ENCODE results near the gene MGAT3. TPM values are rescaled to one million over a fixed set of nuclear protein-coding genes. Genes with fewer than 3 reads are reported as not detected.
"Not testable (repeated sequence)": the region's sequence is repeated elsewhere in the genome, so short reads cannot be mapped to it uniquely, and the experiment has no call there.

The MGAT3 gene
- total and polyA plus RNA-seq, 9 donors = 1.7 to 9.6 (median 4.7) TPM

DNA sequence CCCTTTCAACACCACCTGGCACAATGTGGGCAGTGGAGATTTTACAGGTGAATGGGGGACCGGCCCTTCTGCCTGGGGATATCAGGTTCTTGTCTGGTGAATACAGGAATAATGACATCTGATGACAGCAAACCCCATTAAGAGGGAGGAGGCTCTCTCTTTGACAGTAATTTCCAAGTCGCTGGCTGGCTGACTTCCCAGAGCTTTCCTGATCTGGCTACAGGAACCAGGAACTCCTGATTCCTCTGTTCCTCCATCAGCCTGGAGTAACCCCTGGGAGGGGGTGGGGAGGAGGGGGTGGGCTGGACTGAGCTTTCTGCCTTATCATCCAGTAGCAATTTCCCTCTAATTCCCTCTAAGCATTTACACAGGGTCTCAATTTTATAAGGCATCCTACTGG is 41.6 kb downstream of the MGAT3 start:
- Histone ChIP-seq H3K27ac (ENCODE audit: low read length) (peak overlapping the region; percentile 13), H3K27me3 (ENCODE audit: control insufficient read depth, insufficient read depth, low read length) (no peaks in the 10 kb centered on the region), H3K4me1 (ENCODE audit: control insufficient read depth, insufficient read depth, low read length) (peaks cover 14% of the 10 kb centered on the region), H3K4me3 (ENCODE audit: low read length) (no peak overlapping the region), H3K9me3 (replicated peaks; ENCODE audit: control insufficient read depth, low read depth, low read length) (no peaks in the 10 kb centered on the region), H3K36me3 (ENCODE audit: control insufficient read depth, insufficient read depth, low read length) (no peaks in the 10 kb centered on the region)
- DNase-seq = no peak
- no CpG with 5 or more reads among the region's 2 CpGs for WGBS (ENCODE audit: insufficient coverage)

DNA sequence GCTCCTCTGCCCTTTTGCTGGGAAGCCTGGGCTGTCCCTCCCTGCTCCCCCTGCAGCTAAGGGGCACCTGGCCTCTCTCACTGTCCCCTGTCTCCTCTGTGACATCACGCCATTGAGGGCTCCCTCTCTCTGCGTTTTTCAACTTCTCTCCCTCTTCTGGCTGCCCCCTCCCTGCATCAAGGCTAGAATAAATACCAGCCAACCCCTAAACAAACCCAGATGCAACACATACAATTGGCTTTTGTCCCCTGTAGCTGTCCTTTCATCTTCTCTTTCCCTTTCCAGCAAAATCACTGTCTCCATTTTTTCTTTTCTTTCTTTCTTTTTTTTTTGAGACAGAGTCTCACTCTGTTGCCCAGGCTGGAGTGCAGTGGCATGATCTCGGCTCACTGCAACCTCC is 42.0 kb downstream of the MGAT3 start:
- Histone ChIP-seq H3K9me3 (replicated peaks; ENCODE audit: control insufficient read depth, low read depth, low read length) (no peaks in the 10 kb centered on the region), H3K4me3 (ENCODE audit: low read length) (no peak overlapping the region), H3K27ac (ENCODE audit: low read length) (no peak overlapping the region), H3K36me3 (ENCODE audit: control insufficient read depth, insufficient read depth, low read length) (peaks cover 2% of the 10 kb centered on the region), H3K27me3 (ENCODE audit: control insufficient read depth, insufficient read depth, low read length) (no peaks in the 10 kb centered on the region), H3K4me1 (ENCODE audit: control insufficient read depth, insufficient read depth, low read length) (peaks cover 17% of the 10 kb centered on the region)
- WGBS (ENCODE audit: insufficient coverage) = 0% methylated on average over 2 of the region's 3 CpGs
- DNase-seq = no peak

DNA sequence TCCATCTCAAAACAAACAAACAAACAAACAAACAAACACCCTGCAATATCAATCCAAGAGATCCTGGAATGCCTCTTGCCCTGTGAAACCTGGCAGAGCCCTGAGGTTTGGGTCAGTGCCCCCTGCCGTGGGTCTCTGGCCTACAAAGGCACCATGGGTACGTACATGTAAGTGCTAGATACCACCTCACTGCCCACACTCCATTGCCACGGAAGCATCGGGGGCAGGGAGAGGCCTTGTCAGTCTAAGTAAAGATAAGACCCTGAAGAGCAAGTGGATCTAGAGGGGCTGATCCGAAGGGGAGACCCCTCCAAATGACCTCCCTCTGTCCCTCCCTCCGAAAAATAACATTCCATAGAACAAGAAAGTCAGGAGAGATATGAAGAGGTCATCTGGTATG is 43.3 kb downstream of the MGAT3 start:
- no CpG with 5 or more reads among the region's 6 CpGs for WGBS (ENCODE audit: insufficient coverage)

DNA sequence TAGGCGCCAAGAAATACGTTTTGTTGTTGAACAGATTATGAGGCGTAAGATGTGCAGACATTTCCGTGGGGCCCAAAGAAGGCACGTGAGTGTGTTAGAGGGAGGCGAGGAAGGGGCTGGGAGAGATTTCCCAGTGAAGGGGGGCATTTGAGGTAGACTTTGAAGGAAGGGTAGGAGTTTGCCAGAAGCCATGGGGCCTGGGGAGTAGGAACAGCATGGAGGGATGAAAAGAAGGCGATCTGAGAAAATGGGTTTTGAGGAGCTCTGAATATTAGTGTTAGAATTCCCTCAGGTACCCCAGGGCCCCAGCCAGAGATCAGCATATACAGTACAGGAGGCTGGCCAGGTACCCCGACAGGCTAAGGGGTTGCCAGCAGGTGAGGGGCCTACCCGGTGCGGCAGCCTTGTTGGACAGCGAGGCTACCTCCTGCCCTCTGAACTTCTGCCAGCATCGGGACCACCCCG is 44.9 kb downstream of the MGAT3 start:
- WGBS (ENCODE audit: insufficient coverage) = 28% methylated on average over 13 of the region's 13 CpGs
- peaks cover 28% of the 10 kb centered on the region for H3K36me3 ChIP-seq (ENCODE audit: control insufficient read depth, insufficient read depth, low read length)
- DNase-seq = no peak

More for the DNA sequence above, 43.3 kb downstream of the MGAT3 start:
- no peak for DNase-seq
- no peak overlapping the region for H3K27ac ChIP-seq (ENCODE audit: low read length)
- peaks cover 13% of the 10 kb centered on the region for H3K36me3 ChIP-seq (ENCODE audit: control insufficient read depth, insufficient read depth, low read length)
- peaks cover 17% of the 10 kb centered on the region for H3K4me1 ChIP-seq (ENCODE audit: control insufficient read depth, insufficient read depth, low read length)
- H3K9me3 ChIP-seq (replicated peaks; ENCODE audit: control insufficient read depth, low read depth, low read length) = no peaks in the 10 kb centered on the region
- H3K27me3 ChIP-seq (ENCODE audit: control insufficient read depth, insufficient read depth, low read length) = no peaks in the 10 kb centered on the region
- H3K4me3 ChIP-seq (ENCODE audit: low read length) = no peak overlapping the region

DNA sequence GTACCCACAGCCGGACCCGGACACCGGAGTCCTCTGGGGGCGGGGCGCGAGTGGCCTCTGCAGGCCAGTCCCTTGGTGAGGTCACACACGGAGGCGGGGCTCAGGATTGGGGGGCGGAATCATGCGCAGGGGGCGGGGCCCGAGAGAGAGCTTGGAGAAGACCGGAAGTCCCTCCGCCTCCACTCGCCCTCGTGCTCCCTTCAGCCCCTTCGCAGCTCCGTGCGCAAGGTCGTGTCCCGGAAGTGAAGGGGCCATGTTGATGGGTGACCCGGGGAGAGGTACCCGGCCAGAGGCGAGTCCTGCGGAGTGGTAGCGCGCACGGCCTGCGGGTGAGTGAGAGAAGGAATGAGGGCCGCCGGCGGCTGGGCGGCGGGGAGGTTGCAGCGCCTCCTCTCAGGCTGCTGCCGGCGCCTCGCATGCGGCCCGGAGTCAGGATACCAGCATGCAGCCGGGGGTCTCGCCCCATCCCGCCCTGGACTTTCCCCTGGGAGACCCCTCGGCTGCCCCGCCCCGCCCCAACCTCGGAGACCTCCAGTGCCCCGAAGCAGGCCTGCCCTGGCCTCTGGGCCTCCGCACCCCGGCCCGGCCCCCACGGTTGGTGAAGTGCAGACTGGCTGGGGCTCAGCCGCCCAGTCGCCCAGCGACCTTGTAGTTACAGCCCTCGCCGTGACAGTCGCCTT is 45.4 kb downstream of the MGAT3 start, which contains the start of gene MIEF1:
Gene MIEF1, plus strand, starts transcription at position 182 of the 680 bp plus-strand sequence. CDS start 9,005 bp downstream, outside the sequence.
- peaks cover 17% of the 10 kb centered on the region for H3K4me1 ChIP-seq (ENCODE audit: control insufficient read depth, insufficient read depth, low read length)
- H3K36me3 ChIP-seq (ENCODE audit: control insufficient read depth, insufficient read depth, low read length) = peaks cover 33% of the 10 kb centered on the region
- DNase-seq = peak; percentile 99
- H3K27me3 ChIP-seq (ENCODE audit: control insufficient read depth, insufficient read depth, low read length) = no peaks in the 10 kb centered on the region
- peak within 1 kb of the TSS; percentile 93 for H3K27ac ChIP-seq (ENCODE audit: low read length)
- no peaks in the 10 kb centered on the region for H3K9me3 ChIP-seq (replicated peaks; ENCODE audit: control insufficient read depth, low read depth, low read length)
- WGBS (ENCODE audit: insufficient coverage) = under 1% methylated on average over 41 of the region's 58 CpGs
- H3K4me3 ChIP-seq (ENCODE audit: low read length) = peak within 1 kb of the TSS; percentile 78

More for the DNA sequence above, 44.9 kb downstream of the MGAT3 start:
- Histone ChIP-seq H3K27me3 (ENCODE audit: control insufficient read depth, insufficient read depth, low read length) (no peaks in the 10 kb centered on the region), H3K4me1 (ENCODE audit: control insufficient read depth, insufficient read depth, low read length) (peaks cover 17% of the 10 kb centered on the region), H3K4me3 (ENCODE audit: low read length) (peak overlapping the region; percentile 78), H3K9me3 (replicated peaks; ENCODE audit: control insufficient read depth, low read depth, low read length) (no peaks in the 10 kb centered on the region), H3K27ac (ENCODE audit: low read length) (peak overlapping the region; percentile 93)

DNA sequence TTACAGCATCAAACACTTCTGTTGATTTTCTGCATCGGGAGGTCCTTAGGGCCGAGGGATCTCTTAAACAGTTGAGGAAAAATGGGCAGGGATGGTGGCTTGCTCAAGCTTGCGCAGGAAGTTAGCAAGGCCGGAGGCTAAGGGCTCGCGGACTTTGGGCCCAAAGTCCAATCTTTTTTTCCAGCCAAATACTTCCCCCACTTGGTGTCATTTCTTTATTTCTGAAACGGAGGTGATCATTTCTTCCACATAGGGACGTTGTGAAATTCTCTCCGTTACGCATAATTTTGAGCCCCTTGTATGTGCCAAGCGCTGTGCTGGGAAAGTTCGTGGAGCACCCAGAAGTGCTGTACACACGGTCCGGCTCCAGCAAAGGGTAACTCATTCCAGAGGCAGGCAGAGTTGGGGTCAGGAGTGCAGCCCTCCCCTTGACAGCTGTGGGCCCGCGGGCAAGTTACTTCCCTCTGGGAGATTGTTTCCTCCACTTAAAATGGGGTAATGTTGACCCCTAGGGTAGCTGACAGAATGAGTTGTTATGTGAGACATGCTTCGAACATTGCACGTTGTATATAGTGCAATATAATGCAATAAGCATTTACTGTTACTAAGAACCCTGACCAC is 46.1 kb downstream of the MGAT3 start:
- DNase-seq = no peak
- Histone ChIP-seq H3K27me3 (ENCODE audit: control insufficient read depth, insufficient read depth, low read length) (no peaks in the 10 kb centered on the region), H3K4me3 (ENCODE audit: low read length) (peak overlapping the region; percentile 78), H3K27ac (ENCODE audit: low read length) (peak overlapping the region; percentile 50), H3K36me3 (ENCODE audit: control insufficient read depth, insufficient read depth, low read length) (peaks cover 35% of the 10 kb centered on the region), H3K9me3 (replicated peaks; ENCODE audit: control insufficient read depth, low read depth, low read length) (no peaks in the 10 kb centered on the region), H3K4me1 (ENCODE audit: control insufficient read depth, insufficient read depth, low read length) (peaks cover 17% of the 10 kb centered on the region)
- 22% methylated on average over 5 of the region's 18 CpGs for WGBS (ENCODE audit: insufficient coverage)

DNA sequence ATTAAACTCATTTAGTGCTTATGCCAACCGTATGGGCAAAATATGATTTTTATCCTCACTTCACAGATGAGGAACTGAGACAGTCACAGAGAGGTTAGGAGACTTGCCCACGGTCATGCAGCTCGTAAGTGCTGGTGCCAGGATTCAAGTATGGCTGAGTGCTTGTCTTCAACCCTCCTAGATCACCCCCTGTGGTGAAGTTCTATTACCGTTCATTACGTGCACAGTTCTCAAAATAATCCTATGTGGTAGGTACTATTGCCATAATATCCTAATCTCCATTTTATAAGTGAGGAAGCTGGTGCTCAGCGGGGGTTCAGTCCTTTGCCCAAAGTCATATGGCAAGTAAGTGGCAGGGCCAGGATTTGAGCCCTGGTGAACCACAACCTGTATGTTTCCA is 46.8 kb downstream of the MGAT3 start:
- H3K4me3 ChIP-seq (ENCODE audit: low read length) = no peak overlapping the region
- H3K27me3 ChIP-seq (ENCODE audit: control insufficient read depth, insufficient read depth, low read length) = no peaks in the 10 kb centered on the region
- WGBS (ENCODE audit: insufficient coverage) = 86% methylated on average over 1 of the region's 6 CpGs
- no peak for DNase-seq
- H3K36me3 ChIP-seq (ENCODE audit: control insufficient read depth, insufficient read depth, low read length) = peaks cover 42% of the 10 kb centered on the region
- no peak overlapping the region for H3K27ac ChIP-seq (ENCODE audit: low read length)
- peaks cover 17% of the 10 kb centered on the region for H3K4me1 ChIP-seq (ENCODE audit: control insufficient read depth, insufficient read depth, low read length)
- H3K9me3 ChIP-seq (replicated peaks; ENCODE audit: control insufficient read depth, low read depth, low read length) = no peaks in the 10 kb centered on the region

DNA sequence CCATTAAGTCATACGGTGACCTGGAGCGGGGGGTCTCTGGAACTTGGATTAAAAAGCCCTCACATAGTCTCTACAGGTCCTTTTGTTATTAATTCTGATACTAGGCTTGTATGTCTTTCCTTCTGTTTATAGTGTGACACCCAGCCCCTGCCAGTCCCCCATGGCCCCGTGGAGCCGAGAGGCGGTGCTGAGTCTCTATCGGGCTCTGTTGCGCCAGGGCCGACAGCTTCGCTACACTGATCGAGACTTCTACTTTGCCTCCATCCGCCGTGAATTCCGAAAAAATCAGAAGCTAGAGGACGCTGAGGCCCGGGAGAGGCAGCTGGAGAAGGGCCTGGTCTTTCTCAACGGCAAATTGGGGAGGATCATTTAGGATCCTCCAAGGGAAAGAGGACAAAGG is 47.3 kb downstream of the MGAT3 start:
- H3K36me3 ChIP-seq (ENCODE audit: control insufficient read depth, insufficient read depth, low read length) = peaks cover 44% of the 10 kb centered on the region
- no peak overlapping the region for H3K27ac ChIP-seq (ENCODE audit: low read length)
- WGBS (ENCODE audit: insufficient coverage) = 93% methylated on average over 11 of the region's 16 CpGs
- no peaks in the 10 kb centered on the region for H3K9me3 ChIP-seq (replicated peaks; ENCODE audit: control insufficient read depth, low read depth, low read length)
- peaks cover 17% of the 10 kb centered on the region for H3K4me1 ChIP-seq (ENCODE audit: control insufficient read depth, insufficient read depth, low read length)
- H3K4me3 ChIP-seq (ENCODE audit: low read length) = no peak overlapping the region
- DNase-seq = no peak
- no peaks in the 10 kb centered on the region for H3K27me3 ChIP-seq (ENCODE audit: control insufficient read depth, insufficient read depth, low read length)

DNA sequence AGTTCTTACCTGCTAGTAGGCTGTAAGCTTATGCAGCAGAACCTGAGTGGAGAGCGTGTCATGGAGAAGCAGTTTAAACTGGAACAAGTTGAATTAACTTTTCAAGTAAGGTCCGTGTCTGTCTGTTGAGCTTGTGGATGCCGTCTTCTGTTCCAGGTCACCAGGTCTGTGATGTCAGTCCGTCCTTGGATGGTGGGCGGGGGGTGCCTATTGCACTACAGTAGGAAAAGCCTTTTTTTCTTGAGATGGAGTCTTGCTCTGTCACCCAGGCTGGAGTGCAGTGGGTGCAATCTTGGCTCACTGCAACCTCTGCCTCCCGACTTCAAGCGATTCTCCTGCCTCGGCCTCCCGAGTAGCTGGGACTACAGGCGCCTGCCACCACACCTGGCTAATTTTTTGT is 50.2 kb downstream of the MGAT3 start:
- H3K4me1 ChIP-seq (ENCODE audit: control insufficient read depth, insufficient read depth, low read length); H3K4me3 ChIP-seq (ENCODE audit: low read length); DNase-seq; H3K9me3 ChIP-seq (replicated peaks; ENCODE audit: control insufficient read depth, low read depth, low read length); H3K27ac ChIP-seq (ENCODE audit: low read length); H3K27me3 ChIP-seq (ENCODE audit: control insufficient read depth, insufficient read depth, low read length): not testable (repeated sequence)
- H3K36me3 ChIP-seq (ENCODE audit: control insufficient read depth, insufficient read depth, low read length) = peaks cover 66% of the 10 kb centered on the region
- WGBS (ENCODE audit: insufficient coverage) = 88% methylated on average over 8 of the region's 10 CpGs

DNA sequence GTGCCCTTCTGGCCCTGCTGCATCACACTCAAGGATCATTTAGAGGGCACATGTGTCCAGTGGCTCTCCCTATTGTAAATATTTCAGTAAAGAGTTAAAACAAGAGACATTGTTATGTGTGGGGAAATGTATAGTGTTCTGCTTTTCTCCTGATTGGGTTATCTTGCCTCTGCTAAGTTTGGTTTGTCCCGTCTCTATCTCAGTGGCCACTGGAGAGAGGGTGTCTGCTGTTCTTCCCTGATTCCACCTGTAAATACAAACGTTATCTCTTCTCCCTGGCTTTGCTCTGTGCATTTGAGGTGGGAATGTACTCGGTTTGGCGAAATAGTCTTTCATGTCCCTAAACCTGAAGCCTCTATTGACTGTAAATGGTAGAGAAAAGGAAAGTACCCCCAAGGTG is 51.6 kb downstream of the MGAT3 start:
- WGBS (ENCODE audit: insufficient coverage) = no CpG with 5 or more reads among the region's 4 CpGs
- H3K27ac ChIP-seq (ENCODE audit: low read length) = no peak overlapping the region
- H3K9me3 ChIP-seq (replicated peaks; ENCODE audit: control insufficient read depth, low read depth, low read length) = no peaks in the 10 kb centered on the region
- peaks cover 3% of the 10 kb centered on the region for H3K4me1 ChIP-seq (ENCODE audit: control insufficient read depth, insufficient read depth, low read length)
- no peaks in the 10 kb centered on the region for H3K27me3 ChIP-seq (ENCODE audit: control insufficient read depth, insufficient read depth, low read length)
- peaks cover 77% of the 10 kb centered on the region for H3K36me3 ChIP-seq (ENCODE audit: control insufficient read depth, insufficient read depth, low read length)
- H3K4me3 ChIP-seq (ENCODE audit: low read length) = no peak overlapping the region
- DNase-seq = no peak
